HFFc6 (cell line): ENCODE data around the gene UST. TPM values are rescaled to one million over a fixed set of nuclear protein-coding genes. Genes with fewer than 3 reads are reported as not detected.
A peak's percentile ranks its signal among the peaks of the same experiment; 100 is the strongest.
"Not testable (repeated sequence)": the region's sequence is repeated elsewhere in the genome, so short reads cannot be mapped to it uniquely, and the experiment has no call there.

Experiments used
- DNase-seq: peaks from one replicate; pipeline ENCODE4 v3.0.0-alpha.2; 2018
- H3K27ac Mint-ChIP-seq: 2 replicates; pipeline ENCODE4 v1.8.0; 2020; ENCODE audit warnings: mild to moderate bottlenecking, mixed read lengths
- H3K27me3 Mint-ChIP-seq: 2 replicates; pipeline ENCODE4 v1.8.0; 2021; ENCODE audit warnings: mild to moderate bottlenecking, moderate library complexity, mixed read lengths; ENCODE audit not compliant: insufficient read depth
- H3K36me3 Mint-ChIP-seq: 2 replicates; pipeline ENCODE4 v1.8.0; 2021; ENCODE audit warnings: low read depth, mixed read lengths
- H3K4me1 Mint-ChIP-seq: 2 replicates; pipeline ENCODE4 v1.8.0; 2020; ENCODE audit warnings: low read depth, mixed read lengths
- H3K4me3 Mint-ChIP-seq: 2 replicates; pipeline ENCODE4 v1.8.0; 2020; ENCODE audit warnings: mild to moderate bottlenecking, moderate library complexity, mixed read lengths
- H3K9me3 Mint-ChIP-seq: 2 replicates; pipeline ENCODE4 v1.8.0; 2020; ENCODE audit warnings: mild to moderate bottlenecking, mixed read lengths
- CTCF ChIP-seq: fragments of 200-600 bp; sonication (generic); IDR thresholded peaks from 2 replicates; pipeline ENCODE4 v1.5.0; 2021; ENCODE audit warnings: antibody characterized with exemption, mild to moderate bottlenecking
- total RNA-seq, 6 experiments: library from RNA; stranded (reverse); fragmentation: NEBNext Ultra II Directional; extraction: Animal tissue kit (Norgen Biotek cat#: 25700); gene quantifications; 2 replicates in 1 of 6; 3 replicates in 5 of 6; pipeline ENCODE4 v1.2.3, GENCODE V29; 2021

UST gene
- total RNA-seq, 6 experiments from 2014 or later, result 12.9 to 17.3 (median 16.7) TPM

DNA sequence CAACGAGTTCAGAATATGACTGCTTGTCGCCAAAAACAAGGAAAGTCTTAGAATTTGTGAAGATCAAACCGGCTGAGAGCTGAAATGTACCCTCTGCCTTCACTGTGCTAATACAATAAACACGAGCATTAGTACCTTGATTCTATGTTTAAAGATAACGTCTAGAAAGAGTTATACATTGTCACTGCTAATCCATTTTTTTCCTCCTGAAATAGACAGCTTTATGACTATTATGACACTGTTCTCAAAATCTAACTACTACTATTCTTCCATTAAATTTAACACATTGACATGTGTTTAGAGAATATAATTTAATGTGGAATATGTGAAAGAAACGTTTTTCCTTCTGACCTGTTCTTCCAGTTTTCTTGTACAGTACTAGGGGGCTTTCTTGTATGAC is 204.8 kb downstream of the UST start:
- Mint-ChIP-seq H3K36me3 (no peaks in the 10 kb centered on the region), H3K27ac (no peak overlapping the region)
- no peak for TF ChIP-seq CTCF

GRCh38 chr6:148952147-148953035 is 205.6 kb downstream of the UST start:
- Mint-ChIP-seq H3K36me3 (no peaks in the 10 kb centered on the region), H3K9me3 (no peaks in the 10 kb centered on the region), H3K27me3 (no peaks in the 10 kb centered on the region), H3K27ac (peak overlapping the region; percentile 74), H3K4me1 (peaks cover 49% of the 10 kb centered on the region), H3K4me3 (peak overlapping the region; percentile 54)
- DNase-seq, result peak; percentile 44
- TF ChIP-seq CTCF, result no peak

More for the DNA sequence above, 204.8 kb downstream of the UST start:
- H3K27me3 Mint-ChIP-seq, result no peaks in the 10 kb centered on the region
- DNase-seq, result no peak
- no peak overlapping the region for H3K4me3 Mint-ChIP-seq
- peaks cover 49% of the 10 kb centered on the region for H3K4me1 Mint-ChIP-seq
- no peaks in the 10 kb centered on the region for H3K9me3 Mint-ChIP-seq

DNA sequence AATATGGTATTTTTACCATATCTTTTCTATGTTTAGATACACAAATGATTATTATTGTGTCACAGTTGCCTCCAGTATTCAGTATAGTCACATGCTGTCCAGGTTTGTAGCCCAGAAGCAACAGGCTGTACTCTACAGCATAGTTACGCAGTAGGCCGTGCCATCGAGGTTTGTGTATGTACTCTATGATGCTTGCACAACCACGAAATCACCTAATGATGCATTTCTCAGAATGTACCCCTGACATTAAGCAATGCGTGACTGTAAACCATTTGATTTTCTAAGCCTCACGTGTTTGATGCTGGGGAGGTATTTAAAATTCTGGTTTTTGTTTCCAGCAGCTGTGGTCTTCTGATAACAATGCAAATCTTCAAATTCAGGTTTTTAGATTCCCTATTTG is 207.6 kb downstream of the UST start:
- no peak for TF ChIP-seq CTCF

GRCh38 chr6:148954934-148955333 is 208.1 kb downstream of the UST start:
- H3K27me3 Mint-ChIP-seq, result no peaks in the 10 kb centered on the region
- H3K27ac Mint-ChIP-seq, result no peak overlapping the region
- H3K36me3 Mint-ChIP-seq, result no peaks in the 10 kb centered on the region
- TF ChIP-seq CTCF, result no peak; the same call in 1 of the 2 replicates
- no peaks in the 10 kb centered on the region for H3K9me3 Mint-ChIP-seq
- no peak overlapping the region for H3K4me3 Mint-ChIP-seq
- H3K4me1 Mint-ChIP-seq, result peaks cover 35% of the 10 kb centered on the region
- no peak for DNase-seq

More for the DNA sequence above, 207.6 kb downstream of the UST start:
- Mint-ChIP-seq H3K9me3 (no peaks in the 10 kb centered on the region), H3K27ac (no peak overlapping the region), H3K4me3 (no peak overlapping the region), H3K36me3 (no peaks in the 10 kb centered on the region), H3K4me1 (peaks cover 40% of the 10 kb centered on the region), H3K27me3 (no peaks in the 10 kb centered on the region)
- no peak for DNase-seq

GRCh38 chr6:148955441-148955840 is 208.6 kb downstream of the UST start:
- Mint-ChIP-seq H3K4me3 (no peak overlapping the region), H3K27ac (no peak overlapping the region), H3K9me3 (no peaks in the 10 kb centered on the region), H3K4me1 (peaks cover 30% of the 10 kb centered on the region), H3K27me3 (no peaks in the 10 kb centered on the region), H3K36me3 (no peaks in the 10 kb centered on the region)
- no peak for TF ChIP-seq CTCF
- no peak for DNase-seq

DNA sequence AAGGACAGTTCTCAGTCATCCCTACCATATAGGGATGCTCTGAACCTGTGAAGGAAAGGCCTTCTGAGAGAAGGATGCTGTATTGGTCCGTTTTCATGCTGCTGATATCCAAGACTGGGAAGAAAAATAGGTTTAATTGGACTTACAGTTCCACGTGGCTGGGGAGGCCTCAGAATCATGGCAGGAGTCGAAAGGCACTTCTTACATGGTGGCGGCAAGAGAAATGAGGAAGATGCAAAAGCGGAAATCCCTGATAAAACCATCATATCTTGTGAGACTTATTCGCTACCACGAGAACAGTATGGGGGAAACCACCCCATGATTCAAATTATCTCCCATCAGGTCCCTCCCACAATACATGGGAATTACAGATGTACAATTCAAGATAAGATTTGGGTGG is 209.3 kb downstream of the UST start:
- not testable (repeated sequence) for H3K36me3 Mint-ChIP-seq, H3K27ac Mint-ChIP-seq, H3K9me3 Mint-ChIP-seq, DNase-seq, H3K4me3 Mint-ChIP-seq, H3K27me3 Mint-ChIP-seq
- peaks cover 28% of the 10 kb centered on the region for H3K4me1 Mint-ChIP-seq
